ENCODE data around the gene POLR1H.
"Not testable (repeated sequence)": the region's sequence is repeated elsewhere in the genome, so short reads cannot be mapped to it uniquely, and the experiment has no call there.

Gene POLR1H, protein sequence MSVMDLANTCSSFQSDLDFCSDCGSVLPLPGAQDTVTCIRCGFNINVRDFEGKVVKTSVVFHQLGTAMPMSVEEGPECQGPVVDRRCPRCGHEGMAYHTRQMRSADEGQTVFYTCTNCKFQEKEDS

DNA sequence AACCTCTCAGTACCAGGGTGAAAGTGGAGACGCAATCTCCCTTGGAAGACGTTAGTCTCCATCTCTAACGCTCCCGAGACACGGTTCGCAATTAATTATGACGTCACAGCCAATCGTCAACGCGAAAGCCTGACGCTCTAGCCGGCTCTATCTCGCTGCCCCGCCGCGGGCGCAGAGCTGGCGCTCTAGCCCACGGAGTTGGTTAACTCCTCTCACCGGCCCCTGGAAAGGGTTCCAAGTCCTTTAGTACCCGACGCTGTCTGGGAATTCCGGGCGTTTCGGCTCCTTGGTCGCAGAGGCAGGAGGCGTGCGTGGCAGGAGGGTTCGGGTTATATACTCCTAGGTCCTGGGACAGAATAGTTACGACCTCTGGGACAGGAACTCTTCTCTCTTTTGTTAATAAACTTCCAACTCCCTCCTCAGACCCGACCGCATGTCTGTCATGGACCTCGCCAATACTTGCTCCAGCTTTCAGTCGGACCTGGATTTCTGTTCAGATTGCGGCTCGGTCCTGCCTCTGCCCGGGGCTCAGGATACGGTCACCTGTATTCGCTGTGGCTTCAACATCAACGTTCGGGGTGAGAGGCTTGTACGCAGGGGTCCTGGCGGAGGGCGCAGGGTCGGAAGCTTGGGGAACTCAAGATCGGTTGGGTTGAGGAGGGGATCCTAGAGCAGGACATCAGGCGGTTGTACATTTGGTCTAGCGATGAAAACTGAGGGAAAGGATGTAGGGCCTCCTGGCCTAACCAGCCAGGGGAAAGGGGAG is at the start of gene POLR1H:
Gene POLR1H, plus strand, starts transcription at position 174 of the 766 bp plus-strand sequence. Its CDS starts 260 bp downstream, at position 434.
- peak; percentile 71 to 75 for DNase-seq (ENCODE audit: low read depth in 2 of 2)

DNA sequence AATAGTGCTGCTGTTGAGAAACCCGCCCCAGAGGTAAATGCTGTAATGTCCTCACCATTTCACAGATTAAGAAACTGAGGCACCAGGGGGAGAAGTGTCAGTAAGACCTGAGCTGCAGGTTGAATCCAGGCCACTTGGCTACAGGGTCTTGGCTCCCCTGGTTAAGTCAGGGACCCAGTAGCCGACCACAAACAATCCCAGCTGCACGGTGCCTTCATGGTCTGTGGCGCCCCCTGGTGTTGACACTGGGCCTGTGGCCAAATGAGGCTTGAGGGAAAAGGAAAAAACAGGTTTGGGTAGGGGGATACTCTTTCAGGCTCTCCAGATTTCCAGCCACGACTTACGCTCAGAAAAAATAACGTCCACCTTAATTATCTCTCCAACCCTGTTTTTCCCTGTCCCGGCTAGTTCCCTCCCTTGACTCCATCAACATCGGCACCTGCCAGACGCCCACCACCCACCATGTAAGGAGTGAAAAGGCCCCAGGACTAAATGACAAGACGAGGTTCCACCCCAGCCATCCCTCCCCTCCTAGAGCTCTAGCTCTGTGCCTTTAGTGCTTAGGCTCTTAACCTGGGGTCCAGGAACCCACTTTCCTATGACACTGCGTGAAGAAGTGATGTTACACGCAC is 47.7 kb upstream of the POLR1H start:
- DNase-seq (ENCODE audit: low read depth in 2 of 2), result no peak

DNA sequence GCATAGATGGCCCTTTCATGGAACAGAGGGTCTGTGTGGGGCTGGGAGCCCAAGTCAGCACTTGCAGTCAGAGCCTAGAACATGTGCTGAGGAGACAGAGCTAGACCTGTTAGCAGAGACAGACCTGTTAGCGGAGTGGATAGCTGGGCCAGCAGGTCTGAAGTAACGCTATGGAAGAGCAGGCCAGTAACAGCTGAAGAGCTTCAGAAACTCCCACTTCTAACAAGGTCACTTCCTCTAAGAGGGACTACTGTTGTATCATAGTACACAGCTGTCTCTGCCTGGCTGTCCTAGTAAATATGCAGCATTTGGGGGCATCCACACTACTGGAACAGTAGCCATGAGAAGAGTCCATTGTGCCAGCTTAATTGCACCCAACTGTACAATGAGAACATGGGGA is 41.2 kb upstream of the POLR1H start:
- no peak for DNase-seq (ENCODE audit: low read depth in 2 of 2)

DNA sequence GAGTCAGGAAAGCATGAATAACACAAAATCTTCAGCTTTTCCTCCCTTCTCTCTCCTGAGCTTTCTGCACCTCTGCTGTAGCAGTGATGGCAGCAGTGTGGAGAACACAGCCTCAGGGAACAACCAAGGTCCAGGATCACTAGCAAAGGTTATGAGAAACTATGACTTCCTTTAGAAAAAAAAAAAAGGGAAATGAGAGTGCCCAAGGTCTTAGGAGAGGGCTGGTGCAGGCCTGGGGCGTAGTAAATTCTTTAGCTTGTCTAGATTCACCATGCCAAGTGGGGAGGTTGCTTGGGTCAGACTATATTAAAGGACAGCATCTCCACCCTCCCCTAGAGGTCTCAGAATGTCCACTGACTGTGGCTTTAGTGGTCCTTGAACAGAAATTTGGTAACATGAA is 40.4 kb upstream of the POLR1H start:
- no peak for DNase-seq (ENCODE audit: low read depth in 2 of 2)

DNA sequence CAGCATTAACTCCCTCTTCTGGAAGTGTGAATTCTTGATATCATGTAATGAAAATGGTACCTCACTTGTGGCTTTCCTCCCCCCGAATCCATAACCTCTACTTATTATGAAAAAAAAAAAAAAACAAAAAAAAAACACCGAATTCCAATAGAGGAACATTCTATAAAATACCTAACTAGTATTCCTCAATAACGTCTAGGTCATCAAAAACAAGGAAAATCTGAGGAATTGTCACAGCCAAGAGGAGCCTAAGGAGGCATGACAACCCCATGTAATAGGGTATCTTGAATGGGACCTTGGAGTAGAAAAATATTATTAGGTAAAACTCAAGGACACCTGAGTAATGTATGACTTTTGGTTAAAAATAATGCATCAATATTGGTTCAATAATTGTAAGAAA is 38.9 kb upstream of the POLR1H start:
- DNase-seq (ENCODE audit: low read depth in 2 of 2), result no peak

DNA sequence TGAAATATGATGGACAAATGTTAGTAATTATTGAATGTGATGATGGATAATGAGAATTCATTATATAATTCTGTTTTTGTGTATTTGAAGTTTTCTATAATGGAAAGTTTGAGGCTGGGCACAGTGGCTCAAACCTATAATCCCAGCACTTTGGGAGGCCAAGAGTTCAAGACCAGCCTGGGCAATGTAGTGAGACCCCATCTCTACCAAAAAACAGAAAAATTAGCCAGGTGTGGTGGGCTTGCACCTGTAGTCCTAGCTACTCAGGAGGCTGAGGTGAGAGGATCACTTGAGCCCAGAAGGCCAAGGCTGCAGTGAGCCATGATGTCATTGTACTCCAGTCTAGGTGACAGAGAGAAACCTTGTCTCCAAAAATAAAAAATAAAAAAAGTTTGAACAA is 38.4 kb upstream of the POLR1H start:
- not testable (repeated sequence) for DNase-seq (ENCODE audit: low read depth in 2 of 2)

DNA sequence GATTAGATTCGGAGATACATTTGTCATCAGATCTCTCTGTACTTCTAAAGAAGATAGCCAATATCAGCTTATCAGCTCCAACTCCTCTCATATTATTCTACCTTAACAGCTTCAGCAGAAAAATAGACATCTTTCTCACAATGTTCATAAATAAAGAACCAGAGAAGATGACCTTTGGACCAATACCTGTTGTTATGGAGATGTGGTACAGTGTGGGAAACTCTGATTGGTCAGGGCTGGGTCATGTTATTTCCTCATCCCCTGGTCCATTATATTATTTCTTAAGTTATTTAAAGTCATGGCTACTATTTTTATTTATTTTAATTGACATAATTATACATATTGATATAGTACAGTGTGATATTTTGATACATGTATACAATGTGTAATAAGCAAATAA is 35.9 kb upstream of the POLR1H start:
- no peak for DNase-seq (ENCODE audit: low read depth in 2 of 2)

DNA sequence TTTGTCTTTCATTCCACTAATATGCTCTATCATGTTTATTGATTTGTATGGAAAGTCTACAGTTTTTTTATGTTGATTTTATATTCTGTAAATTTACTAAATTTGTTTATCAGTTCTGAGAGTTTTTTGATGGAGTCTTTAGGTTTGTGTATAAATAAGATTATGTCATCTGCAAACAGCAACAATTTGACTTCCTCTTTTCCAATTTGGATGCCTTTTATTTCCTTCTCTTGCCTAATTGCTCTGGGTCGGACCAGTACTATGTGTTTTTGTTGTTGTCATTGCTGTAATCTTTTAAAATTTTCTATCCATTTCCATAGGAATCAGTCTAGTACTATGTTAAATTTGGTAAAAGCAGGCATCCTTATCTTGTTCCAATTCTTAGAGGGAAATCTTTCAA is 31.5 kb upstream of the POLR1H start:
- DNase-seq (ENCODE audit: low read depth in 2 of 2), result no peak

DNA sequence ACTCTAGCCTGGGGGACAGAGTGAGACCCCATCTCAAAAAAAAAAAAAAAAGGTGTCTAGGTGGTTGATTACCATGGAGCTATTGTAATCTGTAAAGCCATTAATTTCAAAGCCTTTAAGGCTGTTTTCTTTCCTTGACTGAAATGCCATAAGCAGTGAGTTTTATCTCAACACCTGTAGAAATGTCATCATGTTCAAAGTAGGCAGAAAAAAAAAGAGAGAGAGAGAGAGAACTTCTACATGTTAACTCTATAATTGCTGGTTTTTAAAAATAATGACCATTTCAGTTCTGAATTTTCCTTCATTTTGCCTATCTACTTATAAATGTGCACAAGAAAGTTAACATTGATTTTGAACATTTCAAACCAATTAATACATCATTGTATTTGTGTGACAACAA is 29.7 kb upstream of the POLR1H start:
- no peak for DNase-seq (ENCODE audit: low read depth in 2 of 2)

DNA sequence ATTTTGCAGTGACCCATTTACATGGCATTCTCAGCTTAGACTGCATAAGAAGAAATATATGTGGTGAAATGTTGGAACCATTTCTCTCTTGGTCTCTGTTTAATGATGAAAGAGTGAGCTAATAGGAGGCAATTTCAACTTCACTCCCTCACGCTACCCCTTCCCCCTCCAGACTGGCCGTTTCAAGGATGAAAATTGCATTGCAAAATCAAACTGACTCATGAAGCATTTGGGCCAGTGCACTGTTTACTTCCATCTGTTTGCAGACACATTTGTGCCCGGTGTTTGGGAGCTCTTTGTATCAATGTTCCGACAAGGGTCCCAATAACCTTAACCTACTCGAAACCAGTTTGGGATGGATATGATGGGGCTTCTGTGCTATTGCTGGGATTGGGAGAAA is 27.6 kb upstream of the POLR1H start:
- DNase-seq (ENCODE audit: low read depth in 2 of 2), result not testable (repeated sequence)

DNA sequence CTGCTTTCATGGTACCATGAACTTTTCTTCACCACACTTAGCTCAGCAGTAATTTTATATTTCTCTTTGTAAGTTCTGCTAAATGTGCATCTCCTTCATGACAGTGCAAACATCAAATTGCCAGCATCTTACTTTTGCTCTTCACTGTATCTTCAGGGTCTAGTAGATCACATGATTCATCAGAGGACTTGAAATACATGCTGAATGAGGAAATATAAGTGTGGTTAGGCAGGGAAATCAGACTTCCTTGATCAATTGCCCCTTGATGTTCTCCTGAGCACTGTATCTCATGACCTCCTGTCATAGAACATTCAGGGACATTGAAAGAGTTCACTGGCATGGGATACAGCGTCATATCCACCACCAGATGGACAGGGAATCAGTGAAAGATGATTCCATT is 25.3 kb upstream of the POLR1H start:
- DNase-seq (ENCODE audit: low read depth in 2 of 2), result no peak

DNA sequence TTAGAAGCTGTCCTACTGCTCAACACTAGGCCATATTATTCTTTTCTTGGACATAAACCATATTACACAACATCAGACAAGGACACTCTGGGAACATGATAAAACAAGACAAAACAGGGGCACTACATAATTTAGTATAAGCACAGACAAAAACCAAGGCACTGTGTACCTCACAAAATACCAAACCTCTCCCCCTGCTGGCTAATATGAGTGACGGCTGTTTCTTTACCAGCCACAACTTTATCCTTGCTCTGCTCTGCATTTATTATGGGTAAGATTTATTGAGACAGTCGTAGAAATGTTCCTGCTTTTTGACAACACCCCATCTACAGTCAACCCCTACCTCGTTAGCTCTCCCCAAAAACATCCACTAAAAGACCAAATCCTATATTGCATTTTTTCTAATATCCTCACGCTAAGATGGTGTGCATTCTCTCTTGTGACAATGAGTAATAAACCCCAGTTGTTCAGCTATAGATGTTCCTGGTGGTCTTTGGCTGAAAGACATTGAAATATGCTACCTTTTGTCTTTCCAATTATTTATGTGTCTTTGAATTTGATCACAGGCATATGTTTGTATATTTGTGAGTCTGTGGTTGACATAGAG is 23.8 kb upstream of the POLR1H start:
- no peak for DNase-seq (ENCODE audit: low read depth in 2 of 2)

DNA sequence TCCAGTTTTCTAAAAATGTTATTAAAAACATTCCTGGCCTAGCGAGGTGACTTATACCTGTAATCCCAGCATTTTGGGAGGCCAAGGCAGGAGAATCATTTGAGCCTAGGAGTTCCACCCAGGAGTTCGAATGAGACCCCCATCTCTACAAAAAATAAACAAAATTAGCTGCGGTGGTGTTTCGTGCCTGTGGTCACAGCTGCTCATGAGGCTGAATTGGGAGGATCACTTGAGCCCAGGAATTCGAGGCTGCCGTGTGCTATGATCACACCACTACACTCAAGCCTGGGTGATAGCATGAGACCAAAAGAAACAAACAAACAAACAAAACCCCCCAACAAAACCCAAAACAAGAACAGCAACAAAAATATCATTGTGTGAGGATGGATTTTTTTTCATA is 19.8 kb upstream of the POLR1H start:
- no peak for DNase-seq (ENCODE audit: low read depth in 2 of 2)

DNA sequence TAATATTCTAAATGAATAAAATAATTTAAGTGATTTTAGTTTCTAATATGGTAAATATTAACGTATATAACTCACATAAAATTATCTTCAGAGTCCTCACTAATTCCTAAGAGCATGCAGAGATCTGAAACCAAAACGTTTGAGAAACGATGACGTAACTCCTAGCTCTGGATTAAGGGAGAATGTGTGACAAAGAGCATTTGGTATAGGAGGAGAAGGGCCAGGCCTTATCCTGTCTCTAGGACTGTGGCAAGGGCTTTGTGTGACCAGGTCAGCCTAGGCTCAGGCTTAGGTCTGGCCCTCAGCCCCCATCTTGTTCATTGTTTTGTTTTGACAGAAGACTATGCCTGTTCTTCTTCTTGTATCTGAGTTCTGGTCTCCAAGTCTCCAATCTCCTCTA is 19.2 kb upstream of the POLR1H start:
- DNase-seq (ENCODE audit: low read depth in 2 of 2), result no peak

DNA sequence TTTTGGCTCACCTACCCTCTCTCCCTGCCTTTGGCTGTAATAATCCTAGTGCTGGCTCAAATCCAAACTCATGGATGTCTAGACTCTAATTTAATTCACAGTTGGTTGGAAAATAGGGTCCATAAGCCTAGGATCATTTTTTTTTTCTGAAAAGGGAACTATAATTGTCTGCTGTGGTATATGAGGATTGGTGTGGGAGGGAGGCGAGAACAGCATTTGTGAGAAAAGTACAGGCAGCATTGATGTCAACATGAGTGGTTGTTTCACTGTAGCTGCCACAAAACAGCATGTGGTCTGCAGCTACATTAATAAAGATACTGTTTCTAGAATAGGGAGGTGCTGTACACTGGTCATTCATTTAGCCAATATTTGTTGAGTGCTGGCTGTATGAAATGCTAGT is 18.6 kb upstream of the POLR1H start:
- DNase-seq (ENCODE audit: low read depth in 2 of 2), result no peak

DNA sequence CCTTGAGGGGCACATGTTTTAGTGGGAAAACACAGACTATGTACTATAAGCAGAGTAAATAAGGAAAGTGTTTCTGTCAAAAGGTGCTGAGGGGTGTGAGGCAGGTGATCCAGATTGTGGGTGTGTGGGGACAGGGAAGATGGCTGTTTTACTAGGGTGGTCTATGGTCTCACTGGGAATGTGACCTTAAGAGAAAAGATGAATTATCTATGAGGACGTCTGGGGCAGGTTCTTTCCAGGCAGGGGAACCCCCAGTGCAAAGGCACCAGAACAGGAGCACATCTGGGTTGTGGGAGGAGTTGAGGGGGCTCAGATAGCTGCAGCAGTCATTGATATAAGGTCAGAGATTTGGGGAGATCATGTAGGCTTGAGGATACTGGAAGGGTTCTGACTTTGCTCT is 18.2 kb upstream of the POLR1H start:
- no peak for DNase-seq (ENCODE audit: low read depth in 2 of 2)

DNA sequence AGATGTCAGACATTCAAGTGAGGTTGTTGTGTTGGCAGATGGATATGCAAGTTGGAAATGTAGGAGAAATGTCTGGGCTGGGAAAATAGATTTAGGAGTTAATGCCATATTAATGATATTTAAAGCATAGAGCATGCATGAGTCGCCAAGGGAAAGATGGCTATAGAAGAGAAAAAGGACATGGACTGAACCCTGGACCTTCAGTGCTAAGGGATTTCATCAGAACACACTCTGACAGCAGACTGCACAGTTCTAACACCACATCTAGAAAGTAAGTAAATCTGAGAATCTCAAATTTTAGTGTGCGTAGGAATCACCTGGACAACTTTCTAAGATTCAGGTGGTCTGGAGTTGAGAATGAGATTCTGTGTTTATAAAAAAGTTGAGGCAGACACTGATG is 17.3 kb upstream of the POLR1H start:
- DNase-seq (ENCODE audit: low read depth in 2 of 2), result no peak

DNA sequence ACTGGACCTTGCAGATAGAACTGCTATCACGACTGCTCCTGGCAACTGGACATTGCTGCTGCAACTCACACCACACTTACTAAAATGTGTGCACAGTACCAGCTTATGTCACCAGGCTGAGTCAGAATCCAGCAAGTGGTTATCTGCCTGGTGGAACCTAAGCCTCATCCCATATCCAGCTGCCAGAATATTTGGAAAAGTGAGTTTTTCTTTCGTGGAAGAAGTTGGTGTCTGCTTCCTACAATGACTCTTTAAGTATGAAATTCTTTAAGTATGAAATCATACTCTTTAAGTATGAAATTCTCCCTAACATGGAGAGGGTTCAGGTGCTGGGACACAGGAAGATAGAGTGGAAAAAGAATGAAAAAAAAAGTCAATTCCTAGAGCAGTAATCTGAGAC is 16.4 kb upstream of the POLR1H start:
- DNase-seq (ENCODE audit: low read depth in 2 of 2), result no peak

DNA sequence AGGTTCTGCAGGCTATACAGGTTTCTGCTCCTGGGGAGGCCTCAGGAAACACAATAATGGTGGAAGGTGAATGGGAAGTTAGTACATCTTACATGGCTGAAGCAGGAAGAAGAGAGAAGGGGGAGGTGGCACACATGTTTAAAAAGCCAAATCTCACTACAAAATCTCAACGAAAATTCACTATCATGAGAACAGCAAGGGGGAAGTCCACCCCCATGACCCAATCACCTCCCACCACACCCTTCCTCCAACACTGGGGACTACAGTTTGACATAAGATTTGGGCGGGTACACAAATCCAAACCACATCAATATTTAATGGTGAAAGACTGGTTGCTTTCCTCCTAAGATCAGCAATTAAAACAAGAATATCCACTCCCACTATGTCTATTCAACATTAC is 13.8 kb upstream of the POLR1H start:
- DNase-seq (ENCODE audit: low read depth in 2 of 2), result no peak

DNA sequence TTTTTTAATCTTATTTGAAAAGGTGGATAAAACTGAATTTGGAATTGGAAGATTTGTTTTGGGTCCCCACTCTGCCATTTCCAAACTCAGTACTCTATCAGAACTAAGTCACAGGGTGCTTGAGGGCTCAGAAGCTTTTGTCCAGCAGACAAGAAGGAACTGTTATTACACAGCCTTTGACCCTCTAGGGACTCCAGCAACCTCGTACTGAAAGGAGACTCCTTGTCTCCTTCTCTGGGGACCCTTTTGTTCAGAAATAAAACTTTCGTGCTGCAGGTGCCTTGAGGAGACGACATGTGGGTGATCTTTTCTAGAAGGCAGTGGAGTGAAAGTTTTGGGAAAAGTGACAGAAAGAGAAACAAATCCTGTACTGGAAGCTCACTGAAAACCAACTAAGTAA is 7.4 kb upstream of the POLR1H start:
- DNase-seq (ENCODE audit: low read depth in 2 of 2), result no peak

DNA sequence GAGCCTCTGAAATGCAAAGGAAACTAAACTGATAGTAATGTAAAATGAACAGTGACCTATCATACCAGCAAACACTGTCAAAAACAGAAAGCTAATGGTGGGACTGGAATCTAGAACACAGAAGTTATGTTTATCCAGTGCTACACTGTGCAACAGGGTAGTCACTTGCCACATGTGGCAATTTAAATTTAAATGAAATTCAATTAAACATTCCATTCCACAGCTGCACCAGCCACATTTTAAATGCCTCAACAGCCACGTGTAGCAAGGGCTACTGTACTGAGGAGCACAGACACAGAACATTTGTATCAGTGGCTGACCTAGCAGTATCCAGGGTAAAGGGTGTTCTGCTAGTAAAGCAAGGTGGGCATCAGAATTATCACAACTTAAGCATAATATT is 5.6 kb upstream of the POLR1H start:
- no peak for DNase-seq (ENCODE audit: low read depth in 2 of 2)

DNA sequence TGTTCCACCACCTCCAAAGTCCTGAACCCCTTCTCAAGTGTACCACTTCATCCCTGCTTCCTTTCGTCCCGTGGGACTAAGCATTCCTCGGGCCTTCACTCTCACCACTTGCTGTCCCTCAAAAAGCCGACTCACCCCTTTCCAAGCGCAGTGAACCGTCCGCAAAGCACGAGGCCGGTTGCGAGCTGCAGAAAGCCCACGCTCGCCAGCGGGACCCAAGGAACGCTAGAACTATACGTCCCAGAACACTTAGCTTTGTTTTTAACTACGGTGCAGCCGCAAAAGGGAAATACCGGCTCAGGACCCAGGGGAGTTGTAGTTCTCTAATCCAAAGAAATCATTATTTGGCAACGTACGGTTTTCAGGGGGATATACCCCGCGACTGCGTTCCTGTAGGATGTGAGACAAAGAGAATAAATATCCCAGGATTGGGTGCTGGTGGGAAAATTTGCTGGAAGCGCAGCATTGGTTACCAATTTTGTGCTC is 416 bp upstream of the POLR1H start:
- no peak for DNase-seq (ENCODE audit: low read depth in 2 of 2)
